WI38 (cell line): ENCODE results near the gene CEP85L.

Experiments
- H3K4me3 ChIP-seq: 2 replicates; pipeline ENCODE4 v1.5.1; 2011; ENCODE audit warnings: low read depth, mild to moderate bottlenecking, control low read depth, low read length
- TF ChIP-seq, protein P1 (sequence below): IDR thresholded peaks from 2 replicates; pipeline ENCODE4 v1.5.1; 2012; ENCODE audit warnings: low read depth, mild to moderate bottlenecking, control low read depth, low read length

CEP85L gene

DNA sequence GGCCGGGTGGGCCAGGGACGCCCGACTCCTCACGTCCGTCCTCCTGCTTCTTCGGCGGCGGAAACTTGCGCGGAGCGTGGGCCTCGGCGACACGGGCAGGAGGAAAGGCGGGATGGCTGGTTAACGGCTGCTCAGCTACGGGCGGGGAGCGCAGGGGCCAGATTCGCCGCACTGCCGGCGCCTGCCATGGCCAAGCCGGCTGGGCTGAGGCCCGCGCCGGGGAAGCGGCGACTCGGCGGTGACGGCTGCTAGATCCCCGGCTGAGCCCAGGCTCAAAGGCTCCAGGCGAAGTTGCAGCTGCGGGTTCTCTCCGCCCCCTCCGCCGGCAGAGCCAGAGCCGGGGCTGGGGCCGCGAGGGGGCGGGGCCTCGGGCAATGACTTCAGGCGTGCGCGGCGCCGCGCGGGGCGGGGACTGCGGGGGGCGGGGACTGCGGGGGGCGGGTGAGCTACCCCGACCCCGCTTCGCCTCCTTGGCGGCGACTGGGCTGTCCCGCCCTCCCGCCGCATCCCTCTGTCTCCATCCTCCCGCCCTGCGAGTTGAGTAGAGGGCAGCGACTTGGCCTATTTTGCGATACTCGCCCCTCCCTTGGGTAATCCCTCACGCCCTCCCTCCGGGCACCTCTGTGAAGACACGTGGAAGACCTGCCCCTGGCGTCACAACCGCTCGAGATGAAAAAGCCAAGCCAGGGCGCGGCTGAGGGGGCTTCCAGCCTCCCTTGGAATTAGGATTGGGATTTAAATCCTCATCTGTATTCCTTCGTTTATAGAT is at the start of gene CEP85L:
Gene CEP85L (minus strand): TSS at position 310 of the 769 bp plus-strand sequence. CDS start 322 bp downstream, outside the sequence.
- TF ChIP-seq, protein P1, sequence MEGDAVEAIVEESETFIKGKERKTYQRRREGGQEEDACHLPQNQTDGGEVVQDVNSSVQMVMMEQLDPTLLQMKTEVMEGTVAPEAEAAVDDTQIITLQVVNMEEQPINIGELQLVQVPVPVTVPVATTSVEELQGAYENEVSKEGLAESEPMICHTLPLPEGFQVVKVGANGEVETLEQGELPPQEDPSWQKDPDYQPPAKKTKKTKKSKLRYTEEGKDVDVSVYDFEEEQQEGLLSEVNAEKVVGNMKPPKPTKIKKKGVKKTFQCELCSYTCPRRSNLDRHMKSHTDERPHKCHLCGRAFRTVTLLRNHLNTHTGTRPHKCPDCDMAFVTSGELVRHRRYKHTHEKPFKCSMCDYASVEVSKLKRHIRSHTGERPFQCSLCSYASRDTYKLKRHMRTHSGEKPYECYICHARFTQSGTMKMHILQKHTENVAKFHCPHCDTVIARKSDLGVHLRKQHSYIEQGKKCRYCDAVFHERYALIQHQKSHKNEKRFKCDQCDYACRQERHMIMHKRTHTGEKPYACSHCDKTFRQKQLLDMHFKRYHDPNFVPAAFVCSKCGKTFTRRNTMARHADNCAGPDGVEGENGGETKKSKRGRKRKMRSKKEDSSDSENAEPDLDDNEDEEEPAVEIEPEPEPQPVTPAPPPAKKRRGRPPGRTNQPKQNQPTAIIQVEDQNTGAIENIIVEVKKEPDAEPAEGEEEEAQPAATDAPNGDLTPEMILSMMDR, result no peak
- H3K4me3 ChIP-seq, result peak within 1 kb of the TSS; percentile 87

DNA sequence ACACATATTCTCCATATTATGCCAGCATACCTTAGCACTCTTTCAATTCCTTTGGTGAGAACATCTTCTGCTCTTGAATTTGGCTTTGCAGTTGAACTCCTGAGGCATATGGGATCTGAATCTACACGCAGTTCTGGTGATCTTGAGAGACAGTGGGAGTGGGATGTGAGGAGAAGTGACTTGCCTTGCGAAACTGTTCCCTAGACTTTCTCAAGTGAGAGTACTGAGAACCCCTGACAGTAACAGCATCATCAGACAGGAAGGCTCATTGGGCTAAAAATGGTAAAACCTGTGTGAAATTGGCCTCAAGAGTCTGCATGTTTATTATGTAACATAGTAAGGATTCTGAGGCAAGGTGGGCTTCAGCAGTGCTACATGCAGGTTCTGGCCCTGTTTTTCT is 49.1 kb upstream of the CEP85L start:
- no peak overlapping the region for H3K4me3 ChIP-seq
- TF ChIP-seq, protein P1, result no peak

DNA sequence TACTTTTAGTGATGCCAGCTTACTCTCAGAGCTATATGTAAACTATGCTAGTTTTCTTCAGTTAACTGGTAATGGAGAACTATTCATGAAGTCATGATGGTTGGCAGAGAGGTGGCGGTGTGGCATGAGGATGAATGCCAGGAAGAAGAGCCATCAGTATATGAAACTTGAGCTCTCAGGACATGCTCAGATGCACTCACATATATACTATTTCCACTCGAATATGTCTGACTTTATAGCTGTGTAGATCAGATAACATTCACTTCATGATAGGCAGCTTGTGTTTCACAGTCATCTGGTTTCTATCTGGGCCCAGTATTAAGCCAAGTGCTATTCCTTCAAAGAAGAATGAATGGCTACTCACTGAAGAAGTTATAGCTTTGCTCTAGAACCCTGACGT is 46.2 kb upstream of the CEP85L start:
- H3K4me3 ChIP-seq, result no peak overlapping the region
- TF ChIP-seq, protein P1, result no peak

DNA sequence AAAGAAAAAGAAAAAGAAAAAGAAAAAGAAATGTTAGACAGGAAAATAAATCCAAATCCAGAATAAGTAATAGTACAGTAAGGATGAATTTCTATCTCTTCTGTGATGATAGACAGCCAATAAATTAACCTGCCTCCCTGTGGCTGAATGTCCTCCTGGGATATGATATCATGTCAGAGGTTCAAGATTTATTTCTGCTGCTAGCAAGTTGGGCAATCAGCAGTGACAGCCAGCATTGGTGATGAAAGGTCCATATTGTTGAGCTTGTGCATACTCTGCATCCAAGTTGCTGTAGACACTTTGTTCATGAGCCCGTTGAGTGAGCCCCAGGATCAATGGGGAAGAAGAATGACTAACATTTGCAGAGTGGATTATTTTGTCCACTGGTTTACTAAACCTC is 44.9 kb upstream of the CEP85L start:
- TF ChIP-seq, protein P1, result no peak
- no peak overlapping the region for H3K4me3 ChIP-seq

DNA sequence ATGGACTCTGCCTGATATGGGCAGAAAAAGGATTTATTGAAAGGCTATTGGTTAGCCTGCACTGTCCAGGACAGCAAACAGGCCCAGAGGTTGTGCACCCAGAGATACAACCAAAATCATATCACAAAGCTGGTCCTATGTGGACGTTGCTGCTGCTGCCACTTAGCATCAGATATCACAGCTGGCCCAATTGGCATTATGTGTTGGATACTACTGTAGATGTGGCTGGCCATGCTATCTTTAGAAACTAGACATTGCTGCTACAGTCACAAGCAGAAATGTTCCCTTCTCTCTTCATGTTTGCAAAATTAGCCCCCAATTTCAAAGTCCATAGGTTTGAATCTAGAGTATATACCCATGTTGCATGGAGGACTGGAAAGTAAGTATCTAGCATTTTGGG is 42.2 kb upstream of the CEP85L start:
- TF ChIP-seq, protein P1, result no peak
- H3K4me3 ChIP-seq, result no peak overlapping the region

DNA sequence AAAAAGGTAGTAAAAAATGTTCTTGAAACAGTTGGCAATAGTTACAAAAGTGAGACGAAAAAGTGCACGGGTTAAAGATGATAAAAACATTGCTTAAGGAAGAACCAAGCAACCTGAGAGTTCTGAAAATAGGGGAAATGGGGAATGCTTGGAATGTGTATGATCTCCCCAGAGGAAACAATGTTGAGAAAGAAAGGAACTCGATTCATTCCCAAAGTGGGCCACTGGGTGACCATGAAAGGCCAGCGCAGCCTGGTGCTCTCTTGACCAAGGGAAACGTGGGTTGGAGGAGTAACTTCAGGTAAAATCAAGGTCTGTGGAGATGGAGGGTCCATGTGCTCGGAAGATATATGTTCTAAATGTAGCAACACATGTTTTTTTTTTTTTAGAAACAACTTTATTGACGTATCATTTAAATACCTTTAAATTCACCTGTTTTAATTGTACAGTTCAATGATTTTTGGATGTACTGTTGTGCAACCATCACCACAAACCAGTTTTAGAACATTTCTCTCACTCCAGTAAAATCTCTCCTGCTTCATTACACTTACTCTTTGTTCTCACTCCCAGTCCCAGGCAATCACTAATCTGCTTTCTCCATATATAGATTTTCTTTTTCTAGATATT is 34.5 kb upstream of the CEP85L start:
- no peak overlapping the region for H3K4me3 ChIP-seq
- TF ChIP-seq, protein P1, result no peak
